ENCODE measurements around the gene FYB2.

GRCh38 chr1:56868761-56869160 lies 49.6 kb upstream of the FYB2 start:
- no peak for TF ChIP-seq CTCF (conservative IDR thresholded peaks at IDR 0.05)
- TF ChIP-seq EZH2 (IDR thresholded peaks at IDR 0.05; ENCODE audit: low read depth): no peak
